SK-N-SH treated with all-trans-retinoic acid at 6 μM for 48 hours (cell line): ENCODE results near the gene ZNF281.

Experiments
- ARNTL ChIP-seq: fragments of 450-650 bp; formaldehyde crosslinking; IDR thresholded peaks from 2 replicates; pipeline ENCODE4 v1.5.0; 2020; ENCODE audit warnings: low read depth, mild to moderate bottlenecking, moderate library complexity, borderline replicate concordance
- CSDC2 ChIP-seq: fragments of 250-450 bp; sonication (Bioruptor Pico); IDR thresholded peaks from 2 replicates; pipeline ENCODE4 v1.5.0; 2020; ENCODE audit warnings: mild to moderate bottlenecking, moderate library complexity
- CSRNP3 ChIP-seq: fragments of 250-450 bp; sonication (Bioruptor Pico); IDR thresholded peaks from 2 replicates; pipeline ENCODE4 v1.5.1; 2021; ENCODE audit warnings: mild to moderate bottlenecking, moderate library complexity
- ESRRG ChIP-seq: fragments of 250-450 bp; sonication (Bioruptor Pico); IDR thresholded peaks from 2 replicates; pipeline ENCODE4 v1.6.1; 2021; ENCODE audit warnings: mild to moderate bottlenecking
- ISL1 ChIP-seq: fragments of 250-450 bp; sonication (Bioruptor Pico); IDR thresholded peaks from 2 replicates; pipeline ENCODE4 v2.1.2; 2022; ENCODE audit warnings: mild to moderate bottlenecking, moderate library complexity
- PPARA ChIP-seq: fragments of 250-450 bp; sonication (Bioruptor Pico); IDR thresholded peaks from 2 replicates; pipeline ENCODE4 v1.5.0; 2020; ENCODE audit warnings: mild to moderate bottlenecking, borderline replicate concordance
- RARB ChIP-seq: fragments of 250-450 bp; sonication (Bioruptor Pico); IDR thresholded peaks from 2 replicates; pipeline ENCODE4 v1.8.0; 2021; ENCODE audit warnings: mild to moderate bottlenecking, moderate library complexity
- SNAI2 ChIP-seq: fragments of 250-450 bp; sonication (Bioruptor Pico); IDR thresholded peaks from 2 replicates; pipeline ENCODE4 v1.5.0; 2020; ENCODE audit warnings: mild to moderate bottlenecking, moderate library complexity
- TCF4 ChIP-seq: fragments of 250-450 bp; sonication (Bioruptor Pico); IDR thresholded peaks from 2 replicates; pipeline ENCODE4 v1.8.0; 2021; ENCODE audit warnings: mild to moderate bottlenecking, moderate library complexity, borderline replicate concordance
- TOX ChIP-seq: fragments of 250-450 bp; sonication (Bioruptor Pico); IDR thresholded peaks from 2 replicates; pipeline ENCODE4 v1.8.0; 2021; ENCODE audit warnings: mild to moderate bottlenecking, moderate library complexity, borderline replicate concordance
- ZFP3 ChIP-seq: fragments of 250-450 bp; sonication (Bioruptor Pico); IDR thresholded peaks from 2 replicates; pipeline ENCODE4 v1.5.0; 2020; ENCODE audit warnings: mild to moderate bottlenecking, moderate library complexity
- ZNF565 ChIP-seq: fragments of 450-650 bp; formaldehyde crosslinking; conservative IDR thresholded peaks from 2 replicates; pipeline ENCODE4 v1.5.0; 2020; ENCODE audit warnings: low read depth, mild to moderate bottlenecking, moderate library complexity
- ZNF8 ChIP-seq: fragments of 450-650 bp; formaldehyde crosslinking; IDR thresholded peaks from 2 replicates; pipeline ENCODE4 v1.5.0; 2020; ENCODE audit warnings: mild to moderate bottlenecking, moderate library complexity
- TF ChIP-seq, protein P1 (sequence below): fragments of 250-450 bp; sonication (Bioruptor Pico); IDR thresholded peaks from 2 replicates; pipeline ENCODE4 v1.5.0; 2020; ENCODE audit warnings: mild to moderate bottlenecking, moderate library complexity

GRCh38 chr1:200386416-200386815 lies 23.4 kb downstream of the ZNF281 start:
- TF ChIP-seq ISL1 (CRISPR knock-in tag) (no peak), CSRNP3 (CRISPR knock-in tag) (no peak), ZNF8 (CRISPR knock-in tag) (no peak), RARB (CRISPR knock-in tag) (no peak), TOX (CRISPR knock-in tag) (no peak), PPARA (CRISPR knock-in tag) (no peak), SNAI2 (CRISPR knock-in tag) (no peak), TCF4 (no peak), ZFP3 (CRISPR knock-in tag) (no peak), ARNTL (no peak), ESRRG (CRISPR knock-in tag) (no peak), ZNF565 (CRISPR knock-in tag) (no peak), CSDC2 (CRISPR knock-in tag) (no peak)
- TF ChIP-seq, protein P1, sequence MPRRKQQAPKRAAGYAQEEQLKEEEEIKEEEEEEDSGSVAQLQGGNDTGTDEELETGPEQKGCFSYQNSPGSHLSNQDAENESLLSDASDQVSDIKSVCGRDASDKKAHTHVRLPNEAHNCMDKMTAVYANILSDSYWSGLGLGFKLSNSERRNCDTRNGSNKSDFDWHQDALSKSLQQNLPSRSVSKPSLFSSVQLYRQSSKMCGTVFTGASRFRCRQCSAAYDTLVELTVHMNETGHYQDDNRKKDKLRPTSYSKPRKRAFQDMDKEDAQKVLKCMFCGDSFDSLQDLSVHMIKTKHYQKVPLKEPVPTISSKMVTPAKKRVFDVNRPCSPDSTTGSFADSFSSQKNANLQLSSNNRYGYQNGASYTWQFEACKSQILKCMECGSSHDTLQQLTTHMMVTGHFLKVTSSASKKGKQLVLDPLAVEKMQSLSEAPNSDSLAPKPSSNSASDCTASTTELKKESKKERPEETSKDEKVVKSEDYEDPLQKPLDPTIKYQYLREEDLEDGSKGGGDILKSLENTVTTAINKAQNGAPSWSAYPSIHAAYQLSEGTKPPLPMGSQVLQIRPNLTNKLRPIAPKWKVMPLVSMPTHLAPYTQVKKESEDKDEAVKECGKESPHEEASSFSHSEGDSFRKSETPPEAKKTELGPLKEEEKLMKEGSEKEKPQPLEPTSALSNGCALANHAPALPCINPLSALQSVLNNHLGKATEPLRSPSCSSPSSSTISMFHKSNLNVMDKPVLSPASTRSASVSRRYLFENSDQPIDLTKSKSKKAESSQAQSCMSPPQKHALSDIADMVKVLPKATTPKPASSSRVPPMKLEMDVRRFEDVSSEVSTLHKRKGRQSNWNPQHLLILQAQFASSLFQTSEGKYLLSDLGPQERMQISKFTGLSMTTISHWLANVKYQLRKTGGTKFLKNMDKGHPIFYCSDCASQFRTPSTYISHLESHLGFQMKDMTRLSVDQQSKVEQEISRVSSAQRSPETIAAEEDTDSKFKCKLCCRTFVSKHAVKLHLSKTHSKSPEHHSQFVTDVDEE (CRISPR knock-in tag), result no peak
